Effector CD8-positive, alpha-beta T cell (primary cell): ENCODE results near the gene KRTAP4-11.
"Not testable (repeated sequence)": the region's sequence is repeated elsewhere in the genome, so short reads cannot be mapped to it uniquely, and the experiment has no call there.

Experiments
- DNase-seq: peaks from one replicate; lab custom pipeline; 2025; lab: John Stamatoyannopoulos, UW

KRTAP4-11 gene

DNA sequence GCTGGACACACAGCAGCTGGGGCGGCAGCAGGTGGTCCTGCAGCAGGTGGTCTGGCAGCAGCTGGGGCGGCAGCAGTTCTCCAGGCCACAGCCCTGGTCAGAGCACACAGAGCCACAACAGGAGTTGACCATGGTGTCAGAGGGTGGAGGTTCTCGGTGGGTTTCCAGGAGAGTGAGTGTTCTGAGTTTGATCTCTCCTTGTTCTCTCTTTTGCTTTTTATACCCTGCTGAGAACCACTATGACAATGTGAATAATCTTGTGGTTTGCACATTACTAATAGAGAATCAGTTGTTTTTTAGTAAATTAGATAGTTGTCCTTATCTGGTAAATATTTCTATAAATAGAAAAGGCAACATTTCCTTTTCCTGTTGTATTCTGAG lies 5.8 kb upstream of the KRTAP4-11 start, which contains the start of gene KRTAP4-12:
TSS of gene KRTAP4-12 (minus strand) at position 192 of the 381 bp plus-strand sequence. CDS start at position 132, 60 bp downstream.
- DNase-seq = not testable (repeated sequence)

DNA sequence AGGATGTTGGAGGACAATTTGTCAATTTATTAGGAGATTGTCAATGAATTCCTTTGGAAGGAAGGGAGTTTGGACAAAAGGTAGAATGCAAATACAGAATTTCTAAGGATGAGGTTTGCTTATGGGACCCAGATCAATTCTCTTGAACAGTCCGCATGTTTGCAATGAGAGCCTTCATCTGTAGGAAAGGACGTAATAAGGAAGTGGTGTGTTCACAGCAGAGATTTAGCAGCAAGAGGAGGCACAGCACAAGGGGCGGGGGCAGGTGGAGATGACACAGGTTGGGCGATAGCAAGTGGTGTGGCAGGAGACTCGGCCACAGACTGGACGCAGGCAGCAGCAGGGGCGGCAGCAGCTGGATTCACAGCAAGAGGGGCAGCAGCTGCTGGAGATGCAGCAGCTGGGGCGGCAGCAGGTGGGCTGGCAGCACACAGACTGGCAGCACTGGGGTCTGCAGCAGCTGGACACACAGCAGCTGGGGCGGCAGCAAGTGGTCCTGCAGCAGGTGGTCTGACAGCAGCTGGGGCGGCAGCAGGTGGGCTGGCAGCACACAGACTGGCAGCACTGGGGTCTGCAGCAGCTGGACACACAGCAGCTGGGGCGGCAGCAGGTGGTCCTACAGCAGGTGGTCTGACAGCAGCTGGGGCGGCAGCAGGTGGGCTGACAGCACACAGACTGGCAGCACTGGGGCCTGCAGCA lies 5.3 kb upstream of the KRTAP4-11 start:
- not testable (repeated sequence) for DNase-seq

DNA sequence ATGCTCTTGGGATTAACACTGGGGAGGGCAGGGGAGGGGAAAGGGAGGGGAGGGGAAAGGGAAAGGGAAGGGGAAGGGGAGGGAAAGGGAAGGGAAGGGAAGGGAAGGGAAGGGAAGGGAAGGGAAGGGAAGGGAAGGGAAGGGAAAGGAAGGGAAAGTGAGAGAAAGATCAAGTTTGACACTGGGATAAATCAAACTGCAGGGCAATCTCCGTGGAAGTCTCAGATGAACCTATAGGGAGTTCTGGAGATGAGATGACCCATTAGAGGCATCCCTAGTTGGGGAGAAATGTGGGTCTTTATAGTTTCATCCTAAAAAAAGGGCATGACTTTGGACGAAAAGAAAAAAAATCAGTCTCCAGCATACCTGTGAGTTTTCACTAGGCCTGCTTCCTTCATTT lies 3.6 kb upstream of the KRTAP4-11 start:
- no peak for DNase-seq

DNA sequence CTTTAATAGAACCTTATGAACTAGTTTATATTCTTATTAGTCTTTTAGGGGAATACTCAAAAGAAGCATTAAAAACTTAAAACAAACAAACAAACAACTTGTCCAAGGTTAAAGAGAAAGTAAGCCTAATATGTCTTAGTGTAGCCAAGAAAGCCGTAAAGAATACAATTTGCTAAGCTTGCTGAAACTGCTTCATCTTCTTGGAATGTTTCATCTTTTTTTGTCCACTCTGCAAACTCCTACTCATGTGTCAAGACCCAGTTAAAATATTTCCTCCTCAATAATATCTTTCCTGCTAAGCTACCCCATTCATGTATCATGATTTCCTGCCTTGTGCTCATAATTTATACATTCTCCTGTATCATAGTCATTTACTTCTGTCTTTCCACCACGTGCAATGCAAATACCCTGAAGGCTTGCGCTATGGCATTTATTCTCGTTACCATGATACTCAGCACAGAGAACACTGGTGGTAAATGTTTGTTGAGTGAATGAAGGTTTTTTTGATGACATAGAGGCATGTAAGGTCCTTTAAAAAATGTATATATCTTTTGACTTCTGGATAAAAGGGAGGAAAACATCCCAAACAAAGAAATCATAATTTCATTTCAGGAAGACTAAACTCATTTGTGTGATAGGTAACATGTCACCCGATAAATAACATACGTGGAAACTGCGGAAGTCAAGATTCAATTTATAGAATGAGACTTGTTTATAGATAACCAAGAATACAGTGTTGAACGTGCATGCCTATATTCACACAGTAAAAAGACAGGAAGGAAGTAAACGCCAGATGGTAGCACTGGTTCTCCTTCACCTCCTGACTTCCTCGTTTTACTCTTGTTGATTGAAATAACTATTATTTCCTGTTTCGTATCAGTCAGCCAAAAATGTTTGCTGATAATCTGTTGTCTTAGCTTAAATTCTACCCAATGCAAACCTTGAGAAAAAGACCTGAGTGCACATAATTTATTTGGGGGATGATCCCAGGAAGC lies 1.8 kb upstream of the KRTAP4-11 start:
- DNase-seq = not testable (repeated sequence)

DNA sequence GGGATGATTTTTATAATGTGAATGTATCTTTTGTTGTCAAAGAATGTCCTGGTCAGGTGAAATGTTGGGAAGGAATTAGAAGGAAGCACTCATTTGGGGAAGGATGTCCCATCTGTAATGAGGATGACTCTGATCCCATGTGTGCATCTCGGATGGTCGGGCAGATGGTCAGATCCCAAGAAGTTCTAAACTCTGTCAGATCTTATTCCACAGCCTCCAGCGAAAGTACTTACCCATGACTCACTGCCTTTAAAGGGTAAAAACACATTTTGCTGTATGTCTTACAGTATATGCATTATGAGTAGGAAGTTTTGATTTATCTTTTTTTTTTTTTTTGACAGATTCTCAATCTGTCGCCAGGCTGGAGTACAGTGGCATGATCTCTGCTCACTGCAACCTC lies 548 bp upstream of the KRTAP4-11 start:
- DNase-seq = no peak

DNA sequence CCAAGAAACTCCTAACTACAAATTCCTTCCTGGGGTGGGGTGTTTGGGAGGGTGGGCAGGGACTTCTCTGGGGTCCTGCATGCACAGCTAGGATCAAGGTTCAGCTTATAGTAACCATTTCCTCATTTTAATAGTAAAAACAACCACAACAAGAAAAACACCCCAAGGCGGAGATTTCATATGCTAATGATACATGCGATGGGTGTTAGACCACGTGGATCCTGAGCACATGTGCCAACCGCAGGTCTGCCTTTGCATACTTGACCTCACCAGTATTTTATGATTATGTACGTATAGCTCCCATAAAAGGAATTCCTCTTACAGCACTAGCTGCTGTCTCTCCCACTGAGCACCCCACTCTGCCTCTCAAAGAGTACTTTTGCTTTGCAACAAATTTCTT lies 1.9 kb downstream of the KRTAP4-11 start:
- no peak for DNase-seq

DNA sequence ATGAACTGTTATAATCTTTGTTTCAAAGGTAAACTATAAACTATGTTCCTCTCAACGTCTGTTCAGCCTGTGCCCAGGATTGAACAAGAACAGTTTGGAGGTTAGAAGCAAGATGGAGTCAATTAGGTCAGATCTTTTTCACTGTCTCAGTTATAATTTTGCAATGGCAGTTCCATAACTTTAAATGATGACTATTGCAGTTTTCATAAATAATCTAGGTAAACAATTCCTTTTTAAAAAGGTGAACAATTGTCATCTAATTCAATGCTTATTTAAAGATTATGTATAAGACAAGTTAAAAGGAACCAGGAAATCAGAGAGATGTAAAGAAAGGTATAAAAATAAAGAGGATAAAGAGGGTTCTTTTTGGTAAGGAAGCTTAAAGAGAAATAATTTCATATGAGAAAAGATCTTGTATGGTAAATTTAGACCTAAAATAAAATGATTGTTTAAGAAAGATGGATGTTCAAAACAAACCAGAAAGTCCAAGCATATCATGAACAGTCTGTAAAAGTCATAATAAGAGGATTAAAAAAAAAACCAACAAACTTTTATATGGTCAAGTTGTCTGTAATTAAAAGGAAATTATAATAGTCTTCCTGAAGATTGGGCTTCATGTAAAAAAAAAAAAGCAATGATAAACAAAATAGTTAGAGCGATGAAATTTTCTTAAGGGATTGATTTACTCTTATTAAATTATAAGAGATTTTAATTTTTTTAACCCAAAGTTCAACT lies 6.9 kb downstream of the KRTAP4-11 start:
- DNase-seq = no peak

DNA sequence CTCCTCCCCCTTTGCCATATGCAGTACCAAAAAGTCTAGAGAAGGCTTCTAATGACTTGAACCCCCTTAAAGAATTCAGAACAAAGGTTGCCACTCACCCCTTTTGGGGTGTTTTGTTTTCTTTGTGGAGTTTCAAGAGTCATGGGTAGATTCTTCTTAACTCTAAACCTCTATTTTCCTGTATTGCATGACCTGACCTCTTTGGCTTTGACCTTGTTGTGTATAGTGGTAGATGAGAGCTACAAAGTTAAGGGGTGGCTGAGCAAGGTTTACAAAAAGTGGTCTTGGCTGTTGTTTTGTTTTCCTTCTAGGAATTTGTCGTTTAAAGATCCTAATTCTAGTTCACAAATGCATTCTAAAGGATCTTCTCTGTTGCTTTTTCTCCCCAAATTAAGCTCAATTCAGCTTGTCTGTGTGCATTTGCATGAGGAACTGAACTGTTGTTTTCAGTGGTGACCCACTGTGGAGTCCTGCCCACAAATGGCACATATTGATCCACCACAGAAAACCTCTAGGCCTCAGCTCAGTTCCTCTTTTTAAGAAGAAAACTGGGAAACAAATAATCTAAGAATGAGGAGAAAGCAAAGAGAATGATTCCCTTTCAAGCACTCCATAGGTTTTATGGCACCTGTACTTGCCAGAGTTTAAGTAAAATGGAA lies 9.3 kb downstream of the KRTAP4-11 start:
- not testable (repeated sequence) for DNase-seq

DNA sequence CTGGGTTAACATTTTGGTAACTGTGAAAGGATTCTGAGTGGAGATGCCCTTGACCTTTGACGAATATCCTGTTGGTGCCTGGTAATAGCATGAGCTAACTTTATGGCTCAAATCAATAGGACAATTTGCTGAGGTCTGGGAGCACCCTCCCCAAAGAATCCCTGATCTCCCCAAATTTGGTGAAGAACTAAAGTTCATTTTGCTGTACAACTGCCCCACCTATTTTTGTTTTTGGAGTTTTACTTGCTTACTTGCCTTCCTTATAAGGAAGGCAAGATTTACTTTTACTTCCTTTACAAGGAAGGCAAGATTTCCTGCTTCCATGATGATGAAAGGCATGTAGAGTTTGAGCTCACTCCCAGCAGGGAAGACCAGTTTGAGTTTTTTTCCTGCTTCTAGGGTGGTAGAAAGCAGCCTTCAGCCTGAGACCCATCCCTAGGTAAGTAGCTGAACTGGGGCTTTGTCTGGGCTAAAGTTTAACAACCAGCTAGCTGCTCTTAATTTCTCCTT lies 10.2 kb downstream of the KRTAP4-11 start:
- DNase-seq = no peak

DNA sequence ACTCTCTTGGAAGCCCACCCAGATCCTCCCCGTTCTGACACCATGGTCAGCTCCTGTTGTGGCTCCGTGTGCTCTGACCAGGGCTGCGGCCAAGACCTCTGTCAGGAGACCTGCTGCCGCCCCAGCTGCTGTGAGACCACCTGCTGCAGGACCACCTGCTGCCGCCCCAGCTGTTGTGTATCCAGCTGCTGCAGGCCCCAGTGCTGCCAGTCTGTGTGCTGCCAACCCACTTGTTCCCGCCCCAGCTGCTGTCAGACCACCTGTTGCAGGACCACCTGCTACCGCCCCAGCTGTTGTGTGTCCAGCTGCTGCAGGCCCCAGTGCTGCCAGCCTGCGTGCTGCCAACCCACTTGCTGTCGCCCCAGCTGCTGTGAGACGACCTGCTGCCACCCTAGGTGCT lies 12.8 kb downstream of the KRTAP4-11 start, which contains the start of gene KRTAP4-9:
TSS of gene KRTAP4-9 (plus strand) at position 43 of the 400 bp plus-strand sequence. CDS start at position 43, 0 bp downstream.
- DNase-seq = not testable (repeated sequence)

DNA sequence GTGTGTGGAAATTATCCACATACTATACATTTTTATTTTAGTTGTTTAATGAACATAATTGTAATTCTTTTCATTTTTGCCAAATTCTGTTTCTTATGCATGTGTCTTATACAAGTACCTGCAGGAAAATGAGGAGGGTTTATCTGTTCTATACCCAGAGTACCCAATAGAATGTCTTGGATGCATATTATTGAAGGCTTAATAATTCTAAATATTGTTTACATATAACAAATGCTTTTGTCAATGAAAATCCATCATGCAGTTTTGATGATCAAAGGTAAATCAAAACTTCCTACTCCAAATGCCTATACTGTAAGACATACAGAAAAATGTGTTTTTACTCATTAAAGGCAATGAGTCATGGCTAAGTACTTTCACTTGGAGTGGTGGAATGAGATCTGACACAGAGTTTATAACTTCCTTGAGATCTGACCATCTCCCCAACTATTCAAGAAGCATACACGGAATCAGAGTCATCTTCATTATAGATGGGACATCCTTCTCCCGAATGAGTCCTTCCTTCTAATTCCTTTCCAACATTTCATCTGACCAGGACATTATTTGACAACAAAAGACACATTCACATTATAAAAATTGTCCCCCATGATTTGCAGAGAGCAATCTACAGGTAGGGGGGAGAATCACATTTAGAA lies 13.7 kb downstream of the KRTAP4-11 start:
- DNase-seq = not testable (repeated sequence)

DNA sequence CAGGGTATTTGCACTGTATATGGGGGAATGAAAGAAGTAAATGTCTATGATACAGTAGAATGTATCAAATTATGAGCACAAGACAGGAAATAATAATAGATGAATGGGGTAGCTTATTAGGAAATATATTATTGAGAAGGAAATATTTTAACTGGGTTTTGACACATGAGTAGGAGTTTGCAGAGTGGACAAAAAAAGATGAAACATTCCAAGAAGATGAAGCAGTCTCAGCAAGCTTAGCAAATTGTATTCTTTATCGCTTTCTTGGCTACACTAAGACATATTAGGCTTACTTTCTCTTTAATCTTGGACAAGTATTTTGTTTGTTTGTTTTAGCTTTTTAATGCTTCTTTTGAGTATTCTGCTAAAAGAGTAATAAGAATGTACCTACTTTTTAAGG lies 14.3 kb downstream of the KRTAP4-11 start:
- no peak for DNase-seq

DNA sequence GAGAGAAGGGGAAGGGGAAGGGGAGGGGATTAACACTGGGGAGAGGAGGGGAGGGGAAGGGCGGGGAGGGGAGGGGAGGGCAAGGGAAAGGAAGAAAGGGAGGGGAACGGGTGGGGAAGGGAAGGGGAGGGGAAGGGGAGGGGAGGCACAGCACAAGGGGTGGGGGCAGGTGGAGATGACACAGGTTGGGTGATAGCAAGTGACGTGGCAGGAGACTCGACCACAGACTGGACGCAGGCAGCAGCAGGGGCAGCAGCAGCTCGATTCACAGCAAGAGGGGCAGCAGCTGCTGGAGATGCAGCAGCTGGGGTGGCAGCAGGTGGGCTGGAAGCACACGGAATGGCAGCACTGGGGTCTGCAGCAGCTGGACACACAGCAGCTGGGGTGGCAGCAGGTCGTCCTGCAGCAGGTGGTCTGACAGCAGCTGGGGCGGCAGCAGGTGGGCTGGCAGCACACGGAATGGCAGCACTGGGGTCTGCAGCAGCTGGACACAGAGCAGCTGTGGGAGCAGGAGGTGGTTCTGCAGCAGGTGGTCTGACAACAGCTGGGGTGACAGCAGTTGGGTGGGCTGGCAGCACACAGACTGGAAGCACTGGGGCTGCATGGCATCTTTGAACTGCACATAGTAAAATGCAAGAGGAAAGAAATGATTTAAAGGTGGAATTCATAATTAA lies 16.4 kb downstream of the KRTAP4-11 start, which contains the start of gene KRTAP4-16:
TSS of gene KRTAP4-16 (minus strand) at position 624 of the 674 bp plus-strand sequence. CDS start at position 624, 0 bp downstream.
- DNase-seq = no peak

DNA sequence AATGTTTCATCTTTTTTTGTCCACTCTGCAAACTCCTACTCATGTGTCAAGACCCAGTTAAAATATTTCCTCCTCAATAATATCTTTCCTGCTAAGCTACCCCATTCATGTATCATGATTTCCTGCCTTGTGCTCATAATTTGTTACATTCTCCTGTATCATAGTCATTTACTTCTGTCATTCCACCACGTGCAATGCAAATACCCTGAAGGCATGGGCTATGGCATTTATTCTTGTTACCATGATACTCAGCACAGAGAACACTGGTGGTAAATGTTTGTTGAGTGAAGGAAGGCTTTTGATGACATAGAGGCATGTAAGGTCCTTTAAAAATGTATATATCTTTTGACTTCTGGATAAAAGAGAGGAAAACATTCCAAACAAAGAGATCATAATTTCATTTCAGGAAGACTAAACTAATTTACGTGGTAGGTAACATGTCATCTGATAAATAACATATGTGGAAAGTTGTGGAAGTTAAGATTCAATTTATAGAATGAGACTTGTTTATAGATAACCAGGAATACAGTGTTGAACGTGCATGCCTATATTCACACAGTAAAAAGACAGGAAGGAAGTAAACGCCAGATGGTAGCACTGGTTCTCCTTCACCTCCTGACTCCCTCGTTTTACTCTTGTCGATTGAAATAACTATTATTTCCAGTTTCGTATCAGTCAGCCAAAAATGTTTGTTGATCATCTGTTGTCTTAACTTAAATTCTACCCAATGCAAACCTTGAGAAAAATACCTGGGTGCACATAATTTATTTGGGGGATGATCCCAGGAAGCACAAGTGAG lies 18.3 kb downstream of the KRTAP4-11 start:
- not testable (repeated sequence) for DNase-seq

DNA sequence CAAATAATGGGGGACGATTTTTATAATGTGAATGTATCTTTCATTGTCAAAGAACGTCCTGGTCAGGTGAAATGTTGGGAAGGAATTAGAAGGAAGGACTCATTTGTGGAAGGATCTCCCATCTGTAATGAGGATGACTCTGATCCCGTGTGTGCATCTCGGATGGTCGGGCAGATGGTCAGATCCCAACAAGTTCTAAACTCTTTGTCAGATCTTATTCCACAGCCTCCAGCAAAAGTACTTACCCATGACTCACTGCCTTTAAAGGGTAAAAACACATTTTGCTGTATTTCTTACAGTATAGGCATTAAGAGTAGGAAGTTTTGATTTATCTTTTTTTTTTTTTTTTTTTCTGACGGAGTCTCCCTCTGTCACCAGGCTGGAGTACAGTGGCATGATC lies 19.7 kb downstream of the KRTAP4-11 start:
- no peak for DNase-seq

DNA sequence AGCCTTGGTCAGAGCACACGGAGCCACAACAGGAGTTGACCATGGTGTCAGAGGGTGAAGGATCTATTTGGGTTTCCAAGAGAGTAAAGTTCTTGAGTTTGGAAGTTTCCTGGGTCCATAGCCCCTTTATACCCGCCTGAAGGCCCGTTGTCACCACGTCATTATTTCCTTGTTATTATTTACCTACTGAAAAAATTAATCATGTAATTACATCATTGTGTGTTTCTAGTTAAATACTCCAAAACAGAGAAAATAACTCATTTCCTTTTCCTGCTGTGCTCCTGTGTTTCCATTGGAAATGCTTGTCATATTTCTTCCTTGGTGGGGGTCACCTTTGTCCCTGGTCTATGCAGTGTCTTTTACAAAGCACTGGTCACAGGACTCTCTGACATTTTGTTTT lies 20.1 kb downstream of the KRTAP4-11 start, which contains the start of gene KRTAP4-8:
TSS of gene KRTAP4-8 (minus strand) at position 101 of the 400 bp plus-strand sequence. CDS start at position 43, 58 bp downstream.
- no peak for DNase-seq

DNA sequence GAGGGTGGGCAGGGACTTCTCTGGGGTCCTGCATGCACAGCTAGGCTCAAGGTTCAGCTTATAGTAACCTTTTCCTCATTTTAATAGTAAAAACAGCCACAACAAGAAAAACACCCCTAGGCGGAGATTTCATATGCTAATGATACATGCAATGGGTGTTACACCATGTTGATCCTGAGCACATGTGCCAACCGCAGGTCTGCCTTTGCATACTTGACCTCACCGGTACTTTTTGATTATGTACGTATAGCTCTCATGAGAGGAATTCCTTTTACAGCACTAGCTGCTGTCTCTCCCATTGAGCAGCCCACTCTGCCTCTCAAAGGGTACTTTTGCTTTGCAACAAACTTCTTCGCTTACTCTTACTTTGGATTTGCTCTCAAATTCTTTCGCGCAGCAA lies 22.1 kb downstream of the KRTAP4-11 start:
- no peak for DNase-seq

DNA sequence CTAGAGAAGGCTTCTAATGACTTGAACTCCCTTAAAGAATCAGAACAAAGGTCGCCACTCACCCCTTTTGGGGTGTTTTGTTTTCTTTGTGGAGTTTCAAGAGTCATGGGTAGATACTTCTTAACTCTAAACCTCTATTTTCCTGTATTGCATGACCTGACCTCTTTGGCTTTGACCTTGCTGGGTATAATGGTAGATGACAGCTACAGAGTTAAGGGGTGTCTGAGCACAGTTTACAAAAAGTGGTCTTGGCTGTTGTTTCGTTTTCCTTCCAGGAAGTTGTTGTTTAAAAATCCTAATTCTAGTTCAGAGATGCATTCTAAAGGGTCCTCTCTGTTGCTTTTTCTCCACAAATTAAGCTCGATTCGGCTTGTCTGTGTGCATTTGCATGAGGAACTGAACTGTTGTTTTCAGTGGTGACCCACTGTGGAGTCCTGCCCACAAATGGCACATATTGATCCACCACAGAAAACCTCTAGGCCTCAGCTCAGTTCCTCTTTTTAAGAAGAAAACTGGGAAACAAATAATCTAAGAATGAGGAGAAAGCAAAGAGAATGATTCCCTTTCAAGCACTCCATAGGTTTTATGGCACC lies 29.3 kb downstream of the KRTAP4-11 start:
- not testable (repeated sequence) for DNase-seq
